ENCODE data around the gene GBP3.
"Not testable (repeated sequence)": the region's sequence is repeated elsewhere in the genome, so short reads cannot be mapped to it uniquely, and the experiment has no call there.

GBP3 gene

DNA sequence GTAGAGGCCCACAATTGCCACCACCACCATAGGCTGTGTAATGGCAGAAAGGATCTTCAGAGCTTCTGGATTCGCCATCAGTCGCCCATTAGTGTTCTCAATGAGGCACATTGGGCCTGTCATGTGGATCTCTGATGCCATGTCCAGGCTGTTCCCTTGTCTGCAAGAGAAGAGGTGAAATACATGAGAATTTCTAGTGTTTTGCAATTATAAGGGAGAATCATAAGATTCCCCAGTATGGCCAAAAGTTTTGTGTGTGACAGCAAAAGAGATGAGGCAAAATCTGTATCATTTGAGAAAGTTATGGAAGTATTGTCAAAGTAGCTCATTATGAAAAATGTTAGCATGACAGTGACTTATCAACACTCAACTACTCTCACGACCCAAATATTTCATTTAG lies 40.4 kb upstream of the GBP3 start:
- TF ChIP-seq, protein P1, sequence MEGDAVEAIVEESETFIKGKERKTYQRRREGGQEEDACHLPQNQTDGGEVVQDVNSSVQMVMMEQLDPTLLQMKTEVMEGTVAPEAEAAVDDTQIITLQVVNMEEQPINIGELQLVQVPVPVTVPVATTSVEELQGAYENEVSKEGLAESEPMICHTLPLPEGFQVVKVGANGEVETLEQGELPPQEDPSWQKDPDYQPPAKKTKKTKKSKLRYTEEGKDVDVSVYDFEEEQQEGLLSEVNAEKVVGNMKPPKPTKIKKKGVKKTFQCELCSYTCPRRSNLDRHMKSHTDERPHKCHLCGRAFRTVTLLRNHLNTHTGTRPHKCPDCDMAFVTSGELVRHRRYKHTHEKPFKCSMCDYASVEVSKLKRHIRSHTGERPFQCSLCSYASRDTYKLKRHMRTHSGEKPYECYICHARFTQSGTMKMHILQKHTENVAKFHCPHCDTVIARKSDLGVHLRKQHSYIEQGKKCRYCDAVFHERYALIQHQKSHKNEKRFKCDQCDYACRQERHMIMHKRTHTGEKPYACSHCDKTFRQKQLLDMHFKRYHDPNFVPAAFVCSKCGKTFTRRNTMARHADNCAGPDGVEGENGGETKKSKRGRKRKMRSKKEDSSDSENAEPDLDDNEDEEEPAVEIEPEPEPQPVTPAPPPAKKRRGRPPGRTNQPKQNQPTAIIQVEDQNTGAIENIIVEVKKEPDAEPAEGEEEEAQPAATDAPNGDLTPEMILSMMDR (conservative IDR thresholded peaks at IDR 0.05) = no peak
- TF ChIP-seq ZFX (IDR thresholded peaks at IDR 0.05) = no peak
- H3K27ac ChIP-seq = no peak overlapping the region

DNA sequence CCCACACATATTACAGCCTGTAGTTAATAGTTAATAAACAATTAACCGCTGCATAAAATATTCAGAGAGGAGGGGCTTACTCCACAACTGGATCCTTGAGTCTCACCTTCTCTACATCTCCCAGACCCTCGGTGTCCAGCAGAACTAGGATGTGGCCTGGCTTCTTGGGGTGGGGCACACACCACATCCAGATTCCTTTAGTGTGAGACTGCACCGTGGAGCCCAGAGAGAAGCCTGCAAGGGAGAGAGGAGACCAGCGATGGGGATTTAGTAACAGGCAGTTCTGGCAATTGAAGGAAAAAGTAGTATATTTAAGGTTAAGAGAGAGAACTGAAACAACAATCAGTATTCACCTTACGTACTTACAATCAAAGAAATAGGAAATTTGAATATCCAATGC lies 37.4 kb upstream of the GBP3 start:
- TF ChIP-seq ZFX (IDR thresholded peaks at IDR 0.05) = no peak
- TF ChIP-seq, protein P1 (conservative IDR thresholded peaks at IDR 0.05) = no peak
- no peak overlapping the region for H3K27ac ChIP-seq

DNA sequence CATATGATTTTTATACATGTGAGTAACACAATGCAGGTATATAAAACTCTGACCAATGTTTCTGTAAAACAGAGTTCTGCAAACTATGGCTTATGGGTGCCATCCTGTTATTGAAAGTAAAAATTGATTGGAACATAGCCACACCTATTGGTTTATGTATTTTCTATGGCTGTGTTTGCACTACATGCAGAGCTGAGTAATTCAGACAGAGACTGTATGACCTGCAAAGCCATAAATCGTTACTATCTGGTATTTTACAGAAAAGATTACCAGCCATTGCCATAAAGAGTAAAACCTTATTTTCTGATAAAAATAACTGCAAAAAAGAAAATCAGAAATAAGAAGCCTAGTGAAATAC lies 29.3 kb upstream of the GBP3 start:
- TF ChIP-seq ZFX (IDR thresholded peaks at IDR 0.05) = no peak
- TF ChIP-seq, protein P1 (conservative IDR thresholded peaks at IDR 0.05) = no peak
- no peak overlapping the region for H3K27ac ChIP-seq

- TF ChIP-seq ZFX (IDR thresholded peaks at IDR 0.05) = no peak
- TF ChIP-seq, protein P1 (conservative IDR thresholded peaks at IDR 0.05) = no peak
These were observed 28.8 kb upstream of the GBP3 start for GRCh38 chr1:89051300-89051954.

DNA sequence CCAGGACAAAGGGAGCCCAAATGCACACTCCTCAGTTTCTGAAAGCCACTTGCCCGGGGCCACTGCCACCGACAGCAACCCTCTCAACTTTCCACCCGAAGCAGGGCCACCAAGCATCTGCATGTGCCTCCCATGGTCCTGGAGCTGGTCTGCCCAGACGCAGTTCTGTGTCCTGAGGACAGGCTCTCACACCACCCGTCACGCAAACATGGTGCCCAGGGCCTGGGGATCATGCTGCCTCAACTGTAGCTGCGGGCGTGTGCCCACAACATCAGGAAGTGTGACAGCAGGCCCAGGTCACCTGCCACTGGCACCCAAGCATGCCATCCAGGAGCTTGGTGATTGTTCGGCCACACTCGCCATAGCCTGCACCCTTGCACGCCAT lies 28.0 kb upstream of the GBP3 start:
- no peak overlapping the region for H3K27ac ChIP-seq
- TF ChIP-seq, protein P1 (conservative IDR thresholded peaks at IDR 0.05) = no peak
- no peak for TF ChIP-seq ZFX (IDR thresholded peaks at IDR 0.05)

More at GRCh38 chr1:89051300-89051954, 28.8 kb upstream of the GBP3 start:
- no peak overlapping the region for H3K27ac ChIP-seq

DNA sequence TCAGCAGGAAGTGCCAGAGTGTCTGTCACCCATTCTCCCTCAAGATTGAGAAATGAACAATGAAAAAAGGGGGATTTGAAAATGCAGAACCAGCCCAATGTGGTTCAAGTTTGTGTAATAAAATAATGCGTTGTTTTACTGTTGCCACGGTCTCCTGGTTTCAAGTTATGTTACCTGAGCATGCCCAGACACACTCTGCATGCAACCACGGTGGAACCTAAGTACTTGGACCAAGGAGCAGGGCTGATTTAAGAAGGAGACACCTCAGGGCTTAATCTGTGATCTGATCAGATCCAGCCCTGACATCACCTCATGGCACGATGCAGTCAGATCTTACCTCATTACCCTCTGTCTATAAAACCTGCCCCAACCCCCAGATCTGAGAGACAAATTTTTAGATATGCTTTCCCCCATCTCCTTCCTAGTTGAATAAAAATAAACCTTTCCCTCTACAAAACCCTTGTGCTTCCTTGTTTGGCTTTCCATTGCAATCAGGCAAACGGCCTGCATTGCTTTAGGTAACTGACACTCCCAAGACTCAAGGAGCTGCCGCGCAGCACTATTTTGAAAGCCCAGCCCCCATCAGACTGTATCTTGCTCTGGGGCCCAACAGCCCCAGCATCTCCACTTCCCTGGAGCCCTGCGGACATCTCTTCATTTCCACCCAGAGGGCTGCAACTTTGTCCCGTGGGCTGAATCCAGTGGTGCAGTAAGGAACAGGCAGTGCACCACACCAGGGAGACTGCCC lies 27.4 kb upstream of the GBP3 start:
- not testable (repeated sequence) for H3K27ac ChIP-seq

GRCh38 chr1:89049187-89049586 lies 26.5 kb upstream of the GBP3 start:
- not testable (repeated sequence) for H3K27ac ChIP-seq

- TF ChIP-seq, protein P1 (conservative IDR thresholded peaks at IDR 0.05) = no peak
- no peak for TF ChIP-seq ZFX (IDR thresholded peaks at IDR 0.05)
- no peak overlapping the region for H3K27ac ChIP-seq
These were observed 25.1 kb upstream of the GBP3 start for GRCh38 chr1:89047734-89048133.
